Ovary (tissue), 9 donors: Measurements from ENCODE around the gene TTLL12. TPM values are rescaled to one million over a fixed set of nuclear protein-coding genes. Genes with fewer than 3 reads are reported as not detected.

ENCODE experiments used
- DNase-seq, 5 donors: peaks; one replicate each; pipeline ENCODE4 v3.0.0-alpha.2; 2019 to 2020
- H3K27ac ChIP-seq, 2 donors: fragments of 200-600 bp; one replicate each; pipeline versions ENCODE4 v1.5.1 to v1.8.0; 2019 to 2022
- H3K27me3 ChIP-seq: fragments of 200-600 bp; one replicate; pipeline ENCODE4 v1.8.0; 2022
- H3K36me3 ChIP-seq: fragments of 200-600 bp; sonication (generic); one replicate; pipeline ENCODE4 v1.5.1; 2019
- H3K4me1 ChIP-seq: one replicate; pipeline ENCODE4 v1.8.1; 2013; ENCODE audit warnings: mild to moderate bottlenecking, moderate library complexity; ENCODE audit not compliant: insufficient read depth
- H3K4me3 ChIP-seq: fragments of 200-600 bp; sonication (generic); one replicate; pipeline ENCODE4 v1.5.1; 2017
- H3K9me3 ChIP-seq, 2 donors: fragments of 200-600 bp in 1 of 2; sonication (generic) in 1 of 2; one replicate each; pipeline versions ENCODE4 v1.5.1 to v1.8.1; 2013 to 2019; ENCODE audit warnings: mild to moderate bottlenecking in 1 of 2, moderate library complexity in 1 of 2
- CTCF ChIP-seq, 3 donors: fragments of 450-650 bp in 2 of 3; fragments of 200-600 bp in 1 of 3; IDR thresholded peaks; one replicate each; pipeline versions ENCODE4 v1.5.1 to v1.8.0; 2016 to 2022; ENCODE audit warnings: antibody characterized with exemption in 3 of 3, mild to moderate bottlenecking in 1 of 3
- EP300 ChIP-seq: sonication (generic); formaldehyde crosslinking; IDR thresholded peaks from one replicate; pipeline ENCODE4 v1.6.1; 2017; ENCODE audit warnings: antibody characterized with exemption
- POLR2A ChIP-seq: fragments of 450-650 bp; IDR thresholded peaks from one replicate; pipeline ENCODE4 v1.6.1; 2017; ENCODE audit warnings: antibody characterized with exemption, mild to moderate bottlenecking, moderate library complexity
- WGBS, 3 donors: extraction: QIAGEN DNeasy Blood & Tissue Kit in 1 of 3; methylation state at CpG; one replicate each; pipeline versions ENCODE4 v1.1.5 to v1.1.7; 2013 to 2017; 5-methylcytosine and 5-hydroxymethylcytosine counted together
- intact Hi-C, 4 donors: fragments of 100-400 bp; cut with DNase I; formaldehyde crosslinking; loops; one replicate each; pipeline versions ENCODE4 v1.11.0 to v1.15.1; 2022 to 2023
- polyA plus RNA-seq, 2 donors: library from polyadenylated mRNA; stranded (reverse); fragments of 200-250 nt in 1 of 2; fragments of 350-450 nt in 1 of 2; fragmentation: Illumina TruSeq in 1 of 2; extraction: RNeasy Lipid Tissue Mini Kit (QIAGEN cat#74804) in 1 of 2; gene quantifications; one replicate each; pipeline ENCODE4 v1.2.3, GENCODE V29; 2013 to 2014
- total RNA-seq, 7 donors: library from RNA; depleted of rRNA in 2 of 7; stranded (reverse); fragments of >200 nt in 2 of 7; fragmentation: NEBNext Ultra II Directional in 3 of 7; extraction: Animal tissue kit (Norgen Biotek cat#: 25700) in 3 of 7; gene quantifications; one replicate each; pipeline versions ENCODE4 v1.1.0 to v1.2.4, GENCODE V29; 2016 to 2023
- donor health status: DM: no; HTN: no; CAD: no; lungs with moderate emphysema.
- donor health status: DM: no; HTN: no; CAD: no.
- donor health status: Bipolar disorder and iron deficiency.
- donor health status: DM: yes; HTN: yes; CAD: no.
- donor health status: DM: no; HTN: no; CAD: no.
- donor health status: DM: yes; HTN: yes; CAD: no.

The TTLL12 gene
- total and polyA plus RNA-seq, 9 donors = 5.8 to 68.4 (median 41.1) TPM

DNA sequence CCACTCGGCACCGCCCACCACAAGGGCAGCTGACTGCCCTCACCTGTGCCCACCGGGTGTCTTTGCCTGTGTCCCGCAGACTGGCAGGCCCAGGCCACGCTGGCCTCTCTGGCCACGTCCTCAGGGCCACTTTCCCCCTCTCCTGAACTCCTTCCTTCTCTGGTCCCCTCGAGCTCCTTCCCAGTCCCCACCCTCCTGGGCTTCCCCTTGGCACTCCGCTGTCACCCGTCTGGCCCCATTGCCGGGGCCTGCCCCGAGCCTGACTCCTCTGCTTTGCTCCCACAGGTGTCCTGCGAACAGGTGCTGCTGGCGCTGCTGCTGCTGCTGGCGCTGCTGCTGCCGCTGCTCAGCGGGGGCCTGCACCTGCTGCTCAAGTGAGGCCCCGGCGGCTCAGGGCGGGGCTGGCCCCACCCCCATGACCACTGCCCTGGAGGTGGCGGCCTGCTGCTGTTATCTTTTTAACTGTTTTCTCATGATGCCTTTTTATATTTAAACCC is 58.0 kb downstream of the TTLL12 start:
- intact Hi-C loops = no loop called here
- DNase-seq = no peak
- Histone ChIP-seq H3K27ac (no peak overlapping the region), H3K4me1 (no peaks in the 10 kb centered on the region), H3K27me3 (no peaks in the 10 kb centered on the region), H3K9me3 (no peaks in the 10 kb centered on the region), H3K4me3 (no peak overlapping the region), H3K36me3 (no peaks in the 10 kb centered on the region)
- WGBS, 3 donors = 46 to 63% (median 53%) methylated on average over 20 of the region's 20 CpGs
- TF ChIP-seq CTCF (IDR thresholded peaks at IDR 0.05) (no peak), EP300 (no peak), POLR2A (no peak)

- Histone ChIP-seq H3K4me1 (no peaks in the 10 kb centered on the region), H3K27me3 (no peaks in the 10 kb centered on the region), H3K4me3 (no peak overlapping the region), H3K36me3 (no peaks in the 10 kb centered on the region), H3K27ac (no peak overlapping the region), H3K9me3 (no peaks in the 10 kb centered on the region)
- TF ChIP-seq CTCF (IDR thresholded peaks at IDR 0.05) (no peak), EP300 (no peak), POLR2A (no peak)
- intact Hi-C loops = no loop called here
- DNase-seq = no peak
- WGBS, 3 donors = 47 to 68% (median 55%) methylated on average over 13 of the region's 13 CpGs
These were observed 58.8 kb downstream of the TTLL12 start for GRCh38 chr22:43128116-43128515.

DNA sequence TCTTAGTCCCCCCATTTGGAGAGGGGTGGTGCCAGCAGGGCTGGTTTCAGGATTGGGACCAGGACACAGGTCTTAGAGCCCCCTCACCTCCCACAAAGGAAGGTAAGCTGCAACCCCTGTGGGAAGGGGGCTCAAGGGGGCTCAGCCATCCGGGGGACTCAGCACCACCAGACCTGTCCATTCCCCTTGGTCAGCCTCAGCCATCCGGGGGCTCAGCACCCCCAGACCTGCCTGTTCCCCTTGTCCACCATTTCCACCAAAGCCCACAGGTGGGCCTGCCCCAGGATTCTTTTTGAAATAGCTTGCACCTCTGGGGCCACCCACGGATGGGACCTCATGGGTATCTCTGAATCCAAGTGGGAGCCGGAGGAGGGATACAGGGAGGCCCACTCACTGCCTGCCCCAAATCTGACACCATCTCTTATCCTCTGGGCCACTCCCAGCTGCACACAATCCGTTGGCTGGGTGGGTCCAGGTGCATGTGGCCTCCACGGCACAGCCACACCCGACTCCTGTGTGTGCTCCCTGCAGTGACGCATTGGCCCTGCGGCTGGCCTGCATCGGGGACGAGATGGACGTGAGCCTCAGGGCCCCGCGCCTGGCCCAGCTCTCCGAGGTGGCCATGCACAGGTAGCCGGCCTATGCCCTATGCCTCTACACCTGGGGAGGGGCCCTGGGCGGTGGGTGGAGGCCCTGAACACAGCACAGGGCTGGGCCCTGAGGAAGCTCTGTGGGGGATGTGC is 59.6 kb downstream of the TTLL12 start:
- Histone ChIP-seq H3K36me3 (no peaks in the 10 kb centered on the region), H3K9me3 (no peaks in the 10 kb centered on the region), H3K27ac (no peak overlapping the region), H3K27me3 (no peaks in the 10 kb centered on the region), H3K4me3 (no peak overlapping the region), H3K4me1 (no peaks in the 10 kb centered on the region)
- WGBS, 3 donors = 80 to 89% (median 83%) methylated on average over 15 to 17 of the region's 17 CpGs
- intact Hi-C loops = no loop called here
- TF ChIP-seq POLR2A (no peak), EP300 (no peak), CTCF (IDR thresholded peaks at IDR 0.05) (no peak)
- DNase-seq = no peak

GRCh38 chr22:43126501-43127165 is 60.3 kb downstream of the TTLL12 start:
- Histone ChIP-seq H3K27me3 (no peaks in the 10 kb centered on the region), H3K36me3 (no peaks in the 10 kb centered on the region), H3K4me1 (no peaks in the 10 kb centered on the region), H3K9me3 (no peaks in the 10 kb centered on the region), H3K27ac (no peak overlapping the region), H3K4me3 (no peak overlapping the region)
- intact Hi-C loops = no loop called here
- WGBS, 3 donors = 27 to 46% (median 35%) methylated on average over 5 of the region's 5 CpGs
- no peak for DNase-seq
- TF ChIP-seq CTCF (IDR thresholded peaks at IDR 0.05) (no peak), EP300 (no peak), POLR2A (no peak)
